ENCODE data around the gene FBXW11.
"Not testable (repeated sequence)": the region's sequence is repeated elsewhere in the genome, so short reads cannot be mapped to it uniquely, and the experiment has no call there.

Gene FBXW11

DNA sequence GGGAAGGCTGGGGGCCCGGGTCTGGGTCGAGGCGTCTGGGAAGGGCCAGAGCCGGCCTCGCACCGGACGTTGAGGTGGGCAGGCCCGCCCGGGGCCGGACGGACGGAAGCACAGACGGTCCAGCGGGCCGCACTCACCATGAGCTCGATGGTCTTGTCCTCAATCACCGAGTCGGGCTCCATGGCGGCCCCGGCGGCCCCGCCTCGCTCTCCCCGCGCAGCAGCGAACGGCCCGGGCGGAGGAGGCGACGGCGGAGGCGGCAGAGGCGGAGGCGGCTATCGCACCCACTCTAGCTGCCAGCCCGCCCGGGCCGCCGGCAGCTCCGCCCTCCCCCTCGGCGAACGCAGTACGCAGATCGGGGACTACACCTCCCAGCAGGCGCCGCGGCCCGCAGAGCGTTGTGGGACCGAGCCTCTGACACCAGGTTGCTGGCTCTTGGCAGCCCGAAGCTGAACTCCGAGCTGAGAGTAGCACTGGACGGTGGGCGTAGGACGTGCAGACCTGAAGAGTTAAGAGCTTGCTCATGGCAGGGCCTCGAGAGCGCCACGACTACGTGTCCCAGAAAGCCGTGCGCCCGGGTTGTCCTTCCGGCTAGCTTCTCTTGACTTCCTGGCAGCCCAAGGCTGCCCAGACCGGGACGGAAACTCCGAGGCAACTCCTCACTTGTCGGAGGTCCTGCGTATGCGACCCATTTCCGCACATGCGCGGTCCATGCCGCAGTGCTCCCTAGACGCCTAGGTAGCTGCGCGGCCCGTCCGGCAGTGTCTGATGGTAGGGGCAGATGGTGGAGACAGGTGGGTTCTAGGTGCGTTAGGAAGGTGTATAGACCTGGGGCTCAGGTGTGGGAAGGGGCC, at the start of gene FBXW11:
FBXW11 (minus strand) TSS at position 318 of the 854 bp plus-strand sequence; CDS start at position 182, 136 bp downstream.
- peak; percentile 97 for DNase-seq (ENCODE audit: low spot score)

DNA sequence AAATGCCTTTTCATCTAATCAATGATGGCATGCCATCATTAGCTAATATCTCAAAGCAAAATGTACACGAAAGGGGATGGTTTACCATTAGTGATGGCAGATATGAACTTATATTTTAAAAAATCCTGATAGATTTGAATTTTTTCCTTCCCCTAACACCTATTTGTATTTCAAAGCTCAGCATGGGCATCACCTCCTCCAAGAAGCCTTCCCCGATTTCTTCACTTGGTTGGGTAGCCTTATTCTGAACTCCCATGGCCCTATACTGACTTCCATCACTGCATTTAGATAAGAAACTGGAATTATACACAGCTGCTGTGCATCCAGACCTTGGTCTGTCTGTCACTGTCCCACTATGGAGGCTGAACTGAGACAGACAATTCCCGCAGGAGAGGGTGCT, 49.6 kb upstream of the FBXW11 start:
- DNase-seq (ENCODE audit: low spot score) = no peak

DNA sequence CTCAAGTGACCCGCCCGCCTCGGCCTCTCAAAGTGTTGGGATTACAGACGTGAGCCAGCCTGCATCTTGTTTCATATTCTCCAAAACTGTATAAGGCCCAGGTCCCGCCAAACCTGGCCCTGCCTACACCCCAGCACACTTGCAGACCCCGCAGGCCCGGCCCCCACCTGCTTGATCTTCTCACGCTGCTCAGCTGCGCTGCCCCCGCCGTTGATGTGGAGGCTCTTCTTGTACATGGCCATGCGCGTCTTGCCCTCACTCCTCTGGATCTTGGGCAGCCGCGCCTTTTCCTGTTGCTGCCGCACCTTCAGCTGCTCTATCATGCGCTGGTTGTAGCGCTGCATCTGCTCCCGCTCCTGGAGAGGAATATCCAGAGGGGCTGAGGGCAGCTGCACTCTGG, 49.0 kb upstream of the FBXW11 start:
- no peak for DNase-seq (ENCODE audit: low spot score)

DNA sequence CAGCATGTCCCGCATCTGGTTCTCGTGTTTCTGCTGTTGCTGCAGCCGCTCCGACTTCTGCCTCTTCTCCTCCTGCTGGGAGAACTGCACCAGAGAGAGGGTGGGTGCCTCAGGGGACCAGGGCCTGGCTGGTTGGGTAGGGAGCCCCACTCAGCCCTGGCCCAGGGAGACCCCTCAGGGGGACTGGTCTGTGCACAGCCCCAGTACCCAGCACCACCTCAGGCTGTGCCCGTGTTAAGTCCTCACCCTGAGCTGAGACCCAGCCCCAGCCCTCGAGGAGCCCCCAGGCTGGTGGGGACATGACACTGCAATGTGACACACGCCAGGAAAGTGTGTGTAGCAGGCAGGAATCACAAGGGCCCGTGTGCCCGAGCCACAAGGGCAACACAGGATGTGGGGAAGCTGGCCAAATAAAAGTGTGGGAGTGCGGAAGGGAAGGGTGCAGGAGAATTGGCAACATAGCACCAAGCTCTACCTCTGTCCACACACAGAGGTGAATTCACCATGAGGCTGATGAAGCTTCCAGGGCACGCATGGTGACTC, 48.2 kb upstream of the FBXW11 start:
- no peak for DNase-seq (ENCODE audit: low spot score)

DNA sequence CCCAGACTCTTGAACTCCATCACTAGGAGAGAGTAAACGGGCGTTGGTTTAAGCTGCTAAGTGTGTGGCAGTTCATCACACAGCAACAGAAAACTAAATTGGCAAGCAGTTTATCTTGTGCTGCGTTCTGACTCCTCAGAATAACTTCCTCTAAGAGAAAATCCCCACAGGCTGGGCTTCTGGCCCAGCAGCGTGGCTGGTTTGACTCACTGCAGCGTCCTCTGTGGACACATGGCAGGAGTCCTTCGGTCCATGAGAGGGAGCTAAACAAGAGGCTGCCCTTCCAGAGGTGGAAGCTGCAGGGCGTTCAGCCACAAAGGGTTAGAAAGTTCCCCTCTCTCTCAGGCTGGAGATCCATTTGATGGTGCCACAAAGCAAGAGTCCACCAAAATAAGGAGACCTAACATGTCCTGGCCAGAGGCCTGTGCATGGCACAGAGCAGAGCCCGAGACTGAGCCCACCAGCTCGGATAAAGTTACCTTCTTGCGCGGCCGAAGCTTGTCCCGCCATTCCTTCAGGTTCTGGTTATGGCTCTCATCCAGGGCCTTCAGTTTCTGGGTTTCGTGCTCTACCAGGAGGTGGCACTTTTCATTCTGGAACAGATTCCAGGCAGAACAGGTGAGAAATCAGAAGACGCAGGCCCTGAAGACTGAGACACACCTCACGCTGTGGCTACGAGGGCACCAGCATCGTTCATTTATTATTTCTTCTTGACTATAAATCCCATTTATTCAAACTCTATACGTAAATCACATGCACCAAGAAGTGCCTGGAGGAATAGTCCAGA, 46.2 kb upstream of the FBXW11 start:
- no peak for DNase-seq (ENCODE audit: low spot score)

DNA sequence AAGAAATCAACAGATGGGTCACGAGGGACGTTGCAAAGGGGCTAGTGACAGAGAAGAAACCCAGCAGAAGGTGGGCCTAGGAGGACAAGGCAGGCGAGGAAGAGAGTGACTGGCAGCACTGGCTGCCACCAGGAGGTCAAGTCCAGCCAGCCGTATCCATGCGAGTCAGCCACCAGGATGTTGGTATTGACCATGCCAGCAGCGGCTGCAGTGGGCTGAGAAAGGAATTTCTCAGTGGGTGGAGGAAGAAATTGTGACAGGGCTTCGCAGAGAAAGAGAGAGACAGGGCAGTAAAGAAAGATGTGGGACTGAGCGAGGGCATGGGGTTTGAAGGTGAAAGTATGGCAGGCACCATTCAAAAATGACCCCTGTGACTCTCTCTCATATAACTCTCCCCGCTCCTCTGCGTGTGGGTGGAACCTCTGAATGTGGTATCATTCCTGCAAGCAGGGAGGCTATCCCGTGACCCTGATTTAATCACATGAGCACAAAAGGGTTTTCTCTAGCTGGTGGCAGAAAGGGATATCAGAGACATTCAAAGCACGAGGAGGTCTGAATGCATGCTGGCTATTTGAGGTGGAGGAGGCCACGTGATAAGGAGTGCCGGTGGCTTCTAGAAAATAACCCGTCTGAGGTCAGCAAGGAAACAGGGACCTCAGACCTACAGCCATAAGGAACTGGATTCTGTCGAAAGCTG, 45.4 kb upstream of the FBXW11 start:
- DNase-seq (ENCODE audit: low spot score) = no peak

DNA sequence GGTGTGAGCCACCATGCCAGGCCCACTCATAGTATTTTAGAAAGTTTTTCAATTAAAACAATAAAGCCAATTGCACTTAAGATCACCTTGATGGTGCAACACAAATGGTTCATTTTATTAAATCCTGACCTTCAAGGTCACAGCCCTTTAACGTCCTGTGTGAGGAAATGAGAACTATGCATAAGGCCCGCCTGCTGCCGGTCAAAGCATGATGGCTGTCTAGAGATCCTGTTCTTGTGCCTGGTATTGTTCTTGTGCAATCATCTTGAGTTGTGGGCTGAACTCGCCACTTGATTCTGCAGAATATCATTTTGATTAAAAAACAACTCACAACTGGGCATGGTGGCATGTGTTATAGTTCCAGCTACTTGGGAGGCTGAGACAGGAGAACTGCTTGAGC, 43.6 kb upstream of the FBXW11 start:
- no peak for DNase-seq (ENCODE audit: low spot score)

DNA sequence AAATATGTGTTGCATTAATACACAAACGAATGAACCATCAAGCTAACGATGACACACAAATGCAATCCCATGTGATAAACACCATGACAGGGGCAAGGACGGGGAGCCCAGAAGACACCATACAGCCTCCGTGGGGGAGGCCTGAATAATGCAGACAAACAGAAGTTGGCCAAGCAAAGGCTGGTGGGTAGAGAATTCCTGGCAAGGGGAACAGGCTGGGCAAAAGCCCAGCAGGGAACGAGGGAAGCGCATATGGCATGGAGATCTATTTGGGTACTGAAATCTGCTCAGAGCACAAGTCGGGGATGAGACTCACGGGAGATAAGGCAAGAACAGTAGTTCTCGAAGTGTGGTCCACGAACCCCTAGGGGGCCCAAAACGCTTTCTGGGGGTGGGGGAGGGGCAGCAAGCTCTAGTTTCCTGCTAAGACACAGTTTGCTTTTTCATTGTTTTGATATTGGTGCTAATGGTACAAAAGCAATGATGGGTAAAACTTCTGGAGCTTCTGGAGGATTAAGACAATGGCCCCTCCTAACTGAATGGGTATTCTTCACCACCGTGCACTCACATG, 42.9 kb upstream of the FBXW11 start:
- DNase-seq (ENCODE audit: low spot score) = no peak

DNA sequence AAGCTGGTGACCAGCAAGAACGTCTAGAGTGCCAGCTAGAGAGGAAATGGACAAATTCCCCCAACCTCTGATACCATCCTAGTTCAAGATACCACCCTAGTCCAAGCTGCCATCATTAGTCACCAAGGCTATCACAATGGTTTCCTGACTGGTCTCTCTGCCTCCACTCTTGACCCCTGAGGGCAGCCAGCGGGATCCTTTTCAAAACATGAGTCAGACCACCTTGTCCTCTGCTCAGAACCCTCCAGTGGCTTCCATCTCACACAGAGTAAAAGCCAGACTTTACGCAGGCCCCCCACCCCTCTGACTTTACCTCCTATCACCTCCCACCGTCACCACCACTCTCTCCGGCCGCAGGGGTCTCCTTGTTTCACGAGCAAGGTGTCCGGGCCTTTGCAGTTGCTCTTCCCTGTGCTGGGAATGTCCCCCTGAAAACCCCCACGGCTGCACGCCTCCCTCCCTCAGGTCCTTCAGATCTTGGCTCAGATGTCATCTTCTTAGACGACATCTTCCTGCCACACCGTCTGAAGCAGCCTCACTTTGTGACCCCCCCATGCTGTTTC, 42.2 kb upstream of the FBXW11 start:
- no peak for DNase-seq (ENCODE audit: low spot score)

DNA sequence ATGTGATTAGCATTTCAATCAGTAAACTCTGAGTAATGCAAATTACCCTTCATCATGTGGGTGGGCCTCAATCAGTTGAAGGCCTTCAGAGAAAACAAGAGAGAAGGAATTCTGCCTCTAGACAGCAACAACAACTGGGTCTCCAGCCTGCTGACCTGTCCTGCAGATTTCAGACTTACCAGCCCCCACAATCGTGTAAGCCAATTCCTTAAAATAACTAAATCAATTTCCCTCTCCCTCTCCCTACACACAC, 41.7 kb upstream of the FBXW11 start:
- no peak for DNase-seq (ENCODE audit: low spot score)

DNA sequence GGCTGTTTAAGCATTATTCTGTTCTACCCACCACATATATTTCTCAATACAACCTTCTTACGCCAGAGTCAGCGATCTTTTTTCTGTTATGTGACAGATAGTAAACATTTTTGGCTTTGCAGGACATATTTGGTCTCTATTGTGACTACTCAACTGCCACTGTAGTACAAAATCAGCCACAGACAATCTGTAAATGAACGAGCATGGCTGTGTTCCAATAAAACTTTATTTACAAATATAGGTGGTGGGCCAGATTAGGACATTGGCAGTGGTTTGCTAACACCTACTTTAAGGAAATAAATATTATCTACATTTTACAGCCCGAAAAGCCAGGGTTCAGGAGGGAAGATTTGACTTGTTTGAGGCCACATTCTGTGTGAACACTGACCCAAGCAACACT, 40.2 kb upstream of the FBXW11 start:
- no peak for DNase-seq (ENCODE audit: low spot score)

DNA sequence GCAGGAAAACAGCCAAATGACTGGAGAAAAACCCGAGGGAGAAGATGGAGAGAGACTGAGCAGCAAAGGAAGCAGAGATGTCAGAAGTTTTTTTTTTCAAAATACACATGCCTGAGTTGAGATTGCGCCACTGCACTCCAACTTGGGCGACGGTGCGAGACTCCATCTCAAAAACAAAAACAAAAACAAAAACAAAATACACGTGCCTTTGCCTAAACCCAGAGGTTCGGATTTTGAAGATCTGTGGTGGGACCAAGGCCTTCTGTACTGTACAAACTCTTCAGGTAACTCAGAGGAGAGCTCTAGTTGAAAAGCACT, 38.8 kb upstream of the FBXW11 start:
- DNase-seq (ENCODE audit: low spot score) = no peak

DNA sequence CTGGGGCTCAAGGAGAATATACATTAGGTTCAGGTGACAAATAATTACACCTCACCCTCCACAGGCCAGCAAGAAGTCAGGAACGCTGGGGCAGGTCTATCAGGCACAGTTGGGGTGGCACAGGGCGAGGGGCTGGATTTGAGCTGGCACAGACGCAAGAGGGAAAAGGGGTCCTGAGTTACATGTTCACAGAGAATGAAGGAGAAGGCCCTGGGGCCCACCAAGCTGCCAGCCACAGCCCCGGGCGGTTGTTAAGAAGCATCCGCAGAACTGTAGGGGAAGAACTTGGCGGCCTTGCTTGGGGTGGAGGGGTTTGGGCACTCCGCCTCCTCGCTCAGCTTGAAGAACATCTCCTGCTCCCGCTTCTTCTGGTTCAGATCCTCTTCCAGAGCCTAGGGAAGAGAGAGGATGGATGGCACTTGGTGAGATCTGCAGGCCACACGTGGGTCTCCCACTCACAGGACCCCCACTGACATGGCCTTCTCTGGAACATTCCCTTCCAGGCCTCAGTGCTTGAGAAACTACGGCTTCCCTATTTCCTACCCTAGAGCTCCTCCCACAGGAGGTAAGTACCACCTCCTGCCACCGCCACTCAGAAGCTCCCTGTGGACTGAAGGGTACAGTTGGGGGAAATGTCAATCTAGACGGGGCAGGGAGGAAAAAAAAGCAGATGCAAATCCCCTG, 38.3 kb upstream of the FBXW11 start:
- no peak for DNase-seq (ENCODE audit: low spot score)

DNA sequence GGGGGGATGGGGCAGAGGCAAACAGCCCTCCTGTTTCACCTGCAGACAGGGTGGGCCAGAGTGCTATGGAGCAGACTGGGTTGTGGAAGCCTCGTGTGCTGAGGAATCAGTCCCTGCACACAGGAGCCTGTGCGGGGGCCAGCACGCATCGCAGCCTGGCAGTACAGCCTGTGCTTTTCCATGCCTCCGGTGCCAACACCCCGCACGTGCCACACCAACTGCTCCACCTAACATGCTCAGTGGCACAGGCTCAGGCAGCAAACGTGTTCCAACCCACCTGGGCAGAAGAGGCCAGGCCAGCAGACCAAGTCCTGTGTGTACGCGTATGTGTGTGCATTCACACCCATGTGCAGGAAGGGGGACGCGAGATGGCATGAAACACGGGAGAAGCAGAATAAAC, 37.4 kb upstream of the FBXW11 start:
- DNase-seq (ENCODE audit: low spot score) = no peak

DNA sequence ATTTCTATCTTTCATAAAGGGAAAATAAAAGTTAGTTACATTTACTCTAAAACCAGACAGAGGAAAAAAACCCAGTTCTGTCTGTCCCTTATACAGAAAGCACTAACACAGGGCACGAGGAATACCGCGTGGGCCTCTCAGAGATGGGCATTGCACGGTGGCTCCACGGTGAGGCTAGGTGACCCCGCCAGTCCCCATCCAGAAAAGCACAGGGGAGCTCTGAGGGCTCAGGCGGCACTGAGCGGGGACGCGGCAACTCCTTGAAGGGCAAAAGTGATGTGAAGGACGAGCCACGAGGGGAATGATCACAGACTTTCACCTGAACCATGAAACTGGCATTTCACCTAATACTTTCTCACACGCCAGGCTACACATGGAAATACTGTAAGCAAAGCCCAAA, 35.7 kb upstream of the FBXW11 start:
- no peak for DNase-seq (ENCODE audit: low spot score)

DNA sequence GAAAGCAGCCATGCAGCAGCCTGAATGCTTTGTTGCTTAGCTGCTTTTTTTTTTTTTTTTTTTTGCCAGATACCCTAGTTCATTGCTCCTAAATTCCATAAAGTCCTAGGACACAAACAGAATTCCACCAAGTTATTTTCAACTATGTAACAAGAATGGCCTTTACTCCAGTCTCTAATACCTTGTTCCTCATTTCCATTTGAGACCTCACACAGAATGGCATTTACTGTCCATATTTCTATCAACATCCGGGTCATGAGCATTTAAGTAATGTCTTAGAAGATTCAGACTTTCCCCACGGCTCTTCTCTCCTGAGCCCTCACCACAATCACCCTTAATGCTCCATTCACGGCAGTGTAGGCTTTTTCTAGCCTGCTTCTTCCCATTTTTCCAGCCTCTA, 31.7 kb upstream of the FBXW11 start:
- no peak for DNase-seq (ENCODE audit: low spot score)

DNA sequence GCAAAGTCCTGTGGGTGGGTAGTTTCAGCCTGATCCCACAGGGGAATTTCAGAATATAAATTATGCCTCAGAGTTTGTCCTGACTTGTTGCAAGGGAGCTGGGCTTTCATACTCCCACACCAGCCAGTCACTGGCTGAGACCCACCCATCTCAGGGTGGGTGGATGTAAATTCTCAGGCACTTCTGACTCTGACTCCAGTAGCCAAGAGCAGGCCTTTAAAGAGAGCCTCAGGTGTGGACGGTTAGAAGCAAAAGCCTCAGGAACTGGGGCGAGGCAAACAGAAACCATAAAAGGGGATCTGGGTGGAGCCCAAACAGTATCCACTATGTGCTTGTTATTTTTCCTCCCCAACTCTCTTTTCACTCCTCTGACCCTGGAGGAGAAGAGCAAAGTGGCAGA, 28.6 kb upstream of the FBXW11 start:
- DNase-seq (ENCODE audit: low spot score) = no peak

DNA sequence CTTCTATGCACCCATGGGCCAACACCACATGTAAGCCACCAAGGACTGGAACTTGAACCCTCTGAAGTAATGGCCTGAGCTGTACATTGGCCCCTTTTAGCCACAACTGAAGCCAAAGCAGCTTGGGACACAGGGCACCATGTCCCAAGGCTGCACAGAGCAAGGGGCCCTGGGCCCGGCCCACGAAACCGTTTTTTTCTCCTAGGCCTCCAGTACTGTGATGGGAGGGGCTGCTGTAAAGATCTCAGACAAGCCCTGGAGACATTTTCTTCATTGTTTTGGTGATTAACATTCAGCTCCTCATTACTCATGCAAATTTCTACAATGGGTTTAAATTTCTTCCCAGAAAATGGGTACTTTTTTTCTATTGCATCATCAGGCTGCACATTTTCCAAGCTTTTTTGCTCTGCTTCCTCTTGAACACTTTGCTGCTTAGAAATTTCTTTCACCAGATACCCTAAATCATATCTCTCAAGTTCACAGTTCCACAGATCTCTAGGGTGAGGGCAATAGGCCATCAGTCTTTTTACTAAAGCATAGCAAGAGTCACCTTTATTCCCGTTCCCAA, 25.5 kb upstream of the FBXW11 start:
- DNase-seq (ENCODE audit: low spot score) = no peak

DNA sequence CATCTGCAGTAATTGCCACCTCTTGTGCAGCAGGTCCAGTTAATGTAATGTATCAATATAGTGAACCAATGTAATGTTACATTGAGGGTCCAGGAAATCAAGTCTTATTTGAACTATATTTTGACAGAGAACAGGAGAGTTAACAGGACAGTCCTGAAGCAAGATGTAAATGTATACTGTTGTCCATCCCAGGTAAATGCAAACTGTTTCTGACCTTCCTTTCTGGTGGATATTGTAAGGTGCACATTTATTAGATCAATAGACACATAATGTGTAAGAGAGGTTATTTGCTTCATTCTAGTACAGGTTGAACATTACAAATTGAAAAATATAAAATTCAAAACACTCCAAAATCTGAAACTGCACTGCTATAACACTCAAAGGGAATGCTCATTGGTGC, 23.4 kb upstream of the FBXW11 start:
- DNase-seq (ENCODE audit: low spot score) = no peak

DNA sequence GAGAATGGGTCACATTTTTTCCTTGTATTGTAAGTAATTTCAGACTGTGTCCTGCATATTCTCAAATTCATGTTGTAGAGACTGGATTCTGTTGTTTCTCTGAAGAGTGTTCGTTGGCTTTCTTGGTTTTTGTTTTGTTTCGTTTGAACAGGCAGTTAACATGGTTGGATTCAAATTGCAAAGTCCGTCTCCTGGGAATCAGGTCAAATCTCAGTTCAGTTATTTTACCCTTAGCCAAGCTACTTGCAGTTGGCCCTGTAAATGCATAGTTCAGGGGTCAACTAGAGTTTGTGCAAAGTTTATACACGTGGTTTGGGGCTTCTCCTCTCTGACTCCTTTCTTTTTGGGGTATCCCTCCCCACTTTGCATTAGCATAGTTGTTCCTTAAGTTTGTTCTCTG, 21.7 kb upstream of the FBXW11 start:
- no peak for DNase-seq (ENCODE audit: low spot score)

DNA sequence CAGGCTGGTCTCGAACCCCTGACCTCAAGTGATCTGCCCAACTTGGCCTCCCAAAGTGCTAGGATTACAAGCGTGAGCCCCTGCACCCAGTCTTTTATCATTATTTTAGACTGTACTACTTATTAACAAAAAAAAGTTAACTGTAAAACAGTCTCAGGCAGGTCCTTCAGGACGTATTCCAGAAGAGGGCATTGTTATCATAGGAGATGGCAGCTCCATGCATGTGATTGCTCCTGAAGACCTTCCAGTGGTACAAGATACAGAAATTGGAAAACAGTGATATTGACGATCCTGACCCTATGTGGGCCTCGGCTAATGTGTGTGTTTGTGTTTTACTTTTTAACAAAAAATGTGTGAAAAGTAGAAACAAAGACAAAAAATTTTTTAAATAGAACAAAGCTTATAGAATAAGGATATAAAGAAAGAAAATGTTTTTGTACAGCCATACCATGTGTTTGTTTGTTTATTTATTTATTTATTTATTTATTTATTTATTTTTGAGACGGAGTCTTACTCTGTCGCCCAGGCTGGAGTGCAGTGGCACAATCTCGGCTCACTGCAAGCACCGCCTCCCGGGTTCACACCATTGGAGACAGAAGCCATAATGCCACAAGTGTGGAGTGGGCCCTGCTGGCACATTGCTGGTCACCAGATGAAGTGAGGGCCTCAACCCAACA, 13.8 kb upstream of the FBXW11 start:
- DNase-seq (ENCODE audit: low spot score) = not testable (repeated sequence)
